Loucy (cell line): ENCODE results near the gene ZNF326.

Experiments used
- H2AFZ ChIP-seq: fragments of 200-600 bp; sonication (generic); 2 replicates; pipeline ENCODE4 v1.6.0; 2016; ENCODE audit warnings: antibody characterized with exemption, mild to moderate bottlenecking, low read length, moderate library complexity
- H3F3A ChIP-seq: fragments of 200-600 bp; 2 replicates; pipeline ENCODE4 v1.6.0; 2016; ENCODE audit warnings: antibody characterized with exemption, low read depth, mild to moderate bottlenecking
- H3K27me3 ChIP-seq: fragments of 200-600 bp; sonication (generic); 2 replicates; pipeline ENCODE4 v1.6.1; 2014; ENCODE audit warnings: low read length, mild to moderate bottlenecking; ENCODE audit not compliant: insufficient read depth, poor library complexity, severe bottlenecking
- H3K36me3 ChIP-seq: fragments of 200-600 bp; sonication (generic); 2 replicates; pipeline ENCODE4 v1.6.1; 2016; ENCODE audit warnings: low read length; ENCODE audit not compliant: insufficient read depth
- H3K4me1 ChIP-seq: fragments of 200-600 bp; sonication (generic); 2 replicates; pipeline ENCODE4 v1.5.1; 2014; ENCODE audit warnings: low read length, mild to moderate bottlenecking; ENCODE audit not compliant: insufficient read depth, poor library complexity, severe bottlenecking
- H3K4me2 ChIP-seq: fragments of 200-600 bp; sonication (generic); 2 replicates; pipeline ENCODE4 v1.6.0; 2014; ENCODE audit warnings: antibody characterized with exemption, low read length, low read depth, mild to moderate bottlenecking; ENCODE audit not compliant: poor library complexity, severe bottlenecking
- H3K4me3 ChIP-seq: fragments of 200-600 bp; sonication (generic); 2 replicates; pipeline ENCODE4 v1.5.1; 2014; ENCODE audit warnings: low read length, mild to moderate bottlenecking, mixed read lengths; ENCODE audit not compliant: poor library complexity, severe bottlenecking
- H3K79me2 ChIP-seq: fragments of 200-600 bp; sonication (generic); 2 replicates; pipeline ENCODE4 v1.6.1; 2014; ENCODE audit warnings: low read length; ENCODE audit not compliant: insufficient read depth
- H3K9ac ChIP-seq: fragments of 200-600 bp; sonication (generic); 2 replicates; pipeline ENCODE4 v1.6.0; 2014; ENCODE audit warnings: mild to moderate bottlenecking, low read depth, low read length, moderate library complexity; ENCODE audit not compliant: poor library complexity, severe bottlenecking
- H3K9me2 ChIP-seq: fragments of 200-600 bp; sonication (generic); replicated peaks from 2 replicates; pipeline ENCODE4 v1.6.1; 2016; ENCODE audit warnings: low read depth, low read length, mixed read lengths
- H3K9me3 ChIP-seq: fragments of 200-600 bp; sonication (generic); 2 replicates; pipeline ENCODE4 v1.6.1; 2014; ENCODE audit warnings: mild to moderate bottlenecking, antibody characterized with exemption, low read length, low read depth; ENCODE audit not compliant: insufficient read depth
- H4K20me1 ChIP-seq: fragments of 200-600 bp; sonication (generic); 2 replicates; pipeline ENCODE4 v1.6.0; 2014; ENCODE audit warnings: antibody characterized with exemption, low read length, mild to moderate bottlenecking; ENCODE audit not compliant: insufficient read depth, poor library complexity, severe bottlenecking
- CTCF ChIP-seq: fragments of 200-600 bp; sonication (generic); conservative IDR thresholded peaks from 2 replicates; pipeline ENCODE4 v1.5.1; 2014; ENCODE audit warnings: mild to moderate bottlenecking, antibody characterized with exemption, low read length
- EZH2phosphoT487 ChIP-seq: fragments of 200-600 bp; IDR thresholded peaks from 2 replicates; pipeline ENCODE4 v1.6.1; 2018; ENCODE audit warnings: antibody characterized with exemption, mild to moderate bottlenecking, moderate library complexity, borderline replicate concordance

The ZNF326 gene

GRCh38 chr1:90023691-90024090 is 28.8 kb downstream of the ZNF326 start:
- TF ChIP-seq CTCF (no peak), EZH2phosphoT487 (no peak)
- no peaks in the 10 kb centered on the region for H3K79me2 ChIP-seq
- H4K20me1 ChIP-seq = no peaks in the 10 kb centered on the region
- no peak overlapping the region for H3K4me2 ChIP-seq
- no peaks in the 10 kb centered on the region for H3F3A ChIP-seq
- no peak overlapping the region for H3K4me3 ChIP-seq
- H2AFZ ChIP-seq = no peak overlapping the region
- no peaks in the 10 kb centered on the region for H3K27me3 ChIP-seq
- no peaks in the 10 kb centered on the region for H3K9me3 ChIP-seq
- no peaks in the 10 kb centered on the region for H3K9me2 ChIP-seq
- peaks cover 97% of the 10 kb centered on the region for H3K36me3 ChIP-seq
- H3K9ac ChIP-seq = no peak overlapping the region
- no peaks in the 10 kb centered on the region for H3K4me1 ChIP-seq

- Histone ChIP-seq H3F3A (no peaks in the 10 kb centered on the region), H3K4me3 (no peak overlapping the region), H3K9me3 (no peaks in the 10 kb centered on the region), H3K9ac (no peak overlapping the region), H2AFZ (no peak overlapping the region), H3K4me1 (no peaks in the 10 kb centered on the region), H3K27me3 (no peaks in the 10 kb centered on the region), H4K20me1 (no peaks in the 10 kb centered on the region), H3K4me2 (no peak overlapping the region), H3K36me3 (peaks cover 94% of the 10 kb centered on the region), H3K79me2 (no peaks in the 10 kb centered on the region), H3K9me2 (no peaks in the 10 kb centered on the region)
- no peak for TF ChIP-seq CTCF
- TF ChIP-seq EZH2phosphoT487 = no peak
These were observed 32.4 kb downstream of the ZNF326 start for GRCh38 chr1:90027281-90027680.

GRCh38 chr1:90039652-90040051 is 44.7 kb downstream of the ZNF326 start:
- no peaks in the 10 kb centered on the region for H3K4me1 ChIP-seq
- no peak overlapping the region for H3K4me3 ChIP-seq
- no peaks in the 10 kb centered on the region for H3K27me3 ChIP-seq
- H2AFZ ChIP-seq = no peak overlapping the region
- H4K20me1 ChIP-seq = no peaks in the 10 kb centered on the region
- no peak for TF ChIP-seq EZH2phosphoT487
- TF ChIP-seq CTCF = no peak
- H3K9me3 ChIP-seq = no peaks in the 10 kb centered on the region
- no peaks in the 10 kb centered on the region for H3K36me3 ChIP-seq
- no peaks in the 10 kb centered on the region for H3K79me2 ChIP-seq
- no peaks in the 10 kb centered on the region for H3F3A ChIP-seq
- H3K4me2 ChIP-seq = no peak overlapping the region
- no peaks in the 10 kb centered on the region for H3K9me2 ChIP-seq
- H3K9ac ChIP-seq = no peak overlapping the region
